Measurements from ENCODE around the gene MAST4.

MAST4 gene

GRCh38 chr5:66603881-66604280 lies 7.7 kb downstream of the MAST4 start (continued):
- TF ChIP-seq ZNF837 (tag by site-specific recombination; IDR thresholded peaks at IDR 0.05) (no peak), ZSCAN30 (tag by site-specific recombination; IDR thresholded peaks at IDR 0.05) (no peak)

GRCh38 chr5:66606713-66607112 lies 10.5 kb downstream of the MAST4 start:
- POLR2A ChIA-PET: no interaction called here
- H3K36me3 ChIP-seq (ENCODE audit: control insufficient read depth in 2 of 2, insufficient read depth in 1 of 2, low read length in 2 of 2): no peaks in the 10 kb centered on the region
- 0 out of 2 replicates have a peak, but pooled peaks cover 2% of the 10 kb centered on the region for H3K4me1 ChIP-seq (ENCODE audit: control insufficient read depth, insufficient read depth, low read length)
- CTCF ChIA-PET: interaction anchor here (1.1 to 1.4 kb wide), 2 partner anchors 299 to 300 kb away, joined by 3 to 4 read pairs; no protein-coding TSS in a partner anchor
- H3K9me3 ChIP-seq (ENCODE audit: control insufficient read depth, insufficient read depth, low read depth, low read length): no peaks in the 10 kb centered on the region
- H3K4me3 ChIP-seq (ENCODE audit: low read depth, low read length): no peak overlapping the region
- no peak overlapping the region for H3K27ac ChIP-seq (ENCODE audit: extremely low read depth, low read depth, low read length)
- TF ChIP-seq ZBTB8A (tag by site-specific recombination; IDR thresholded peaks at IDR 0.05): no peak
- TF ChIP-seq ZNF664 (tag by site-specific recombination; IDR thresholded peaks at IDR 0.05): peak; percentile 84

GRCh38 chr5:66608501-66608900 lies 12.3 kb downstream of the MAST4 start:
- TF ChIP-seq ZNF610 (tag by site-specific recombination; IDR thresholded peaks at IDR 0.05; ENCODE audit: borderline replicate concordance) (no peak), ZNF707 (tag by site-specific recombination; IDR thresholded peaks at IDR 0.05) (no peak), BCL6B (tag by site-specific recombination; IDR thresholded peaks at IDR 0.05) (no peak), ZNF555 (tag by site-specific recombination; conservative IDR thresholded peaks at IDR 0.05) (no peak)
- Histone ChIP-seq H3K36me3 (ENCODE audit: control insufficient read depth in 2 of 2, insufficient read depth in 1 of 2, low read length in 2 of 2) (no peaks in the 10 kb centered on the region), H3K9me3 (ENCODE audit: control insufficient read depth, insufficient read depth, low read depth, low read length) (no peaks in the 10 kb centered on the region), H3K4me3 (ENCODE audit: low read depth, low read length) (no peak overlapping the region), H3K4me1 (ENCODE audit: control insufficient read depth, insufficient read depth, low read length) (0 out of 2 replicates have a peak, but pooled peaks cover 2% of the 10 kb centered on the region), H3K27ac (ENCODE audit: extremely low read depth, low read depth, low read length) (no peak overlapping the region)
- ChIA-PET POLR2A (no interaction called here), CTCF (no interaction called here)

- CTCF ChIA-PET: no interaction called here
These were observed 13.4 kb downstream of the MAST4 start for GRCh38 chr5:66609615-66610014.

More at GRCh38 chr5:66609615-66610014, 13.4 kb downstream of the MAST4 start:
- 0 out of 2 replicates have a peak, but pooled peaks cover 4% of the 10 kb centered on the region for H3K4me1 ChIP-seq (ENCODE audit: control insufficient read depth, insufficient read depth, low read length)
- no peaks in the 10 kb centered on the region for H3K36me3 ChIP-seq (ENCODE audit: control insufficient read depth in 2 of 2, insufficient read depth in 1 of 2, low read length in 2 of 2)
- POLR2A ChIA-PET: no interaction called here
- no peak for TF ChIP-seq SP2 (tag by site-specific recombination; IDR thresholded peaks at IDR 0.05)
- no peak for TF ChIP-seq GLI4 (tag by site-specific recombination; IDR thresholded peaks at IDR 0.05)
- TF ChIP-seq PATZ1 (tag by site-specific recombination; IDR thresholded peaks at IDR 0.05): no peak
- TF ChIP-seq ZNF548 (tag by site-specific recombination; IDR thresholded peaks at IDR 0.05): no peak
- TF ChIP-seq ZNF645 (tag by site-specific recombination; IDR thresholded peaks at IDR 0.05): no peak
- TF ChIP-seq BCL11B (tag by site-specific recombination; IDR thresholded peaks at IDR 0.05; ENCODE audit: low read depth): no peak
- TF ChIP-seq KLF17 (tag by site-specific recombination; IDR thresholded peaks at IDR 0.05): no peak
- no peak overlapping the region for H3K27ac ChIP-seq (ENCODE audit: extremely low read depth, low read depth, low read length)
- no peaks in the 10 kb centered on the region for H3K9me3 ChIP-seq (ENCODE audit: control insufficient read depth, insufficient read depth, low read depth, low read length)
- H3K4me3 ChIP-seq (ENCODE audit: low read depth, low read length): no peak overlapping the region
